ENCODE results near the gene MKRN1.
"Not testable (repeated sequence)": the region's sequence is repeated elsewhere in the genome, so short reads cannot be mapped to it uniquely, and the experiment has no call there.

MKRN1 gene

GRCh38 chr7:140479062-140479738 is at the start of gene MKRN1:
Gene MKRN1, minus strand, starts transcription at chr7:140479505. Its CDS starts 161 bp downstream, at chr7:140479344.
- peak; percentile 67 to 97 (median 93) for DNase-seq

- no peak for DNase-seq
These were observed 47.7 kb upstream of the MKRN1 start for GRCh38 chr7:140526787-140527664.

GRCh38 chr7:140526214-140526613 is 46.9 kb upstream of the MKRN1 start:
- no peak for DNase-seq

GRCh38 chr7:140525743-140526142 is 46.4 kb upstream of the MKRN1 start:
- no peak for DNase-seq

GRCh38 chr7:140521421-140521820 is 42.1 kb upstream of the MKRN1 start:
- no peak for DNase-seq

GRCh38 chr7:140519007-140519399 is 39.7 kb upstream of the MKRN1 start:
- DNase-seq = no peak

- DNase-seq = no peak
These were observed 39.2 kb upstream of the MKRN1 start for GRCh38 chr7:140518370-140519006.

GRCh38 chr7:140517546-140518369 is 38.5 kb upstream of the MKRN1 start:
- peak in 56 of 58 donors; percentile 6 to 87 (median 68) for DNase-seq

- DNase-seq = peak in 1 of 58 donors; percentile 5
These were observed 33.2 kb upstream of the MKRN1 start for GRCh38 chr7:140512317-140513000.

GRCh38 chr7:140509789-140510188 is 30.5 kb upstream of the MKRN1 start:
- DNase-seq = no peak

GRCh38 chr7:140507556-140507955 is 28.3 kb upstream of the MKRN1 start:
- not testable (repeated sequence) for DNase-seq

GRCh38 chr7:140506788-140507464 is 27.6 kb upstream of the MKRN1 start:
- peak in 4 of 58 donors; percentile 3 to 7 (median 4) for DNase-seq

GRCh38 chr7:140501966-140502365 is 22.7 kb upstream of the MKRN1 start:
- no peak for DNase-seq

- DNase-seq = not testable (repeated sequence)
These were observed 18.5 kb upstream of the MKRN1 start for GRCh38 chr7:140497807-140498206.

GRCh38 chr7:140497241-140497769 is 18.0 kb upstream of the MKRN1 start:
- DNase-seq = no peak

- no peak for DNase-seq
These were observed 16.3 kb upstream of the MKRN1 start for GRCh38 chr7:140495514-140496097.

- DNase-seq = no peak
These were observed 15.6 kb upstream of the MKRN1 start for GRCh38 chr7:140494867-140495266.

- DNase-seq = no peak
These were observed 9.7 kb upstream of the MKRN1 start for GRCh38 chr7:140489026-140489359.
